ENCODE results near the gene NSA2.
"Not testable (repeated sequence)": the region's sequence is repeated elsewhere in the genome, so short reads cannot be mapped to it uniquely, and the experiment has no call there.

NSA2 gene

GRCh38 chr5:74766849-74767578 lies at the start of gene NSA2, which contains the start of gene GFM2:
NSA2 (plus strand) TSS chr5:74767249; CDS start chr5:74767361, 112 bp downstream.
GFM2 (minus strand) TSS chr5:74767117; CDS start chr5:74763742, 3,375 bp downstream.
- DNase-seq: peak; percentile 87 to 94 (median 93)

DNA sequence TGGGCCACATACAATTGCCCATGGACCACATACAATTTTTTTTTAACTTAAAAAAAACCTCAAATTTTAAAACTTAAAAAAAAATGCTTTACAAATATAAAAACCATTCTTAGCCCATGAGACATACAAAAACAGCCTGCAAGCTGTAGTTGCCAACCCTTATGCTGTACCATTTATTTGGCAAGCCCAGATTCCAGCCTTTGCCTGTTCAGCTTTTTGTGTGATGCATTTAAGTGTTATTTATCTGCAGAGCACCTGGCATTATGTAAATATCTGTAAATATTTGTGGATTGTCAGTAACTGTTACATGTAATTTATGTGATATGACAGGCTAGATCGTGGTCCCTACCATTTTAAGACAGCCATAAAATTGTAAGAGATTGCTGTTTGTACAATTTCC lies 49.5 kb upstream of the NSA2 start:
- peak in 2 of 3 experiments; percentile 13 to 76 for DNase-seq

DNA sequence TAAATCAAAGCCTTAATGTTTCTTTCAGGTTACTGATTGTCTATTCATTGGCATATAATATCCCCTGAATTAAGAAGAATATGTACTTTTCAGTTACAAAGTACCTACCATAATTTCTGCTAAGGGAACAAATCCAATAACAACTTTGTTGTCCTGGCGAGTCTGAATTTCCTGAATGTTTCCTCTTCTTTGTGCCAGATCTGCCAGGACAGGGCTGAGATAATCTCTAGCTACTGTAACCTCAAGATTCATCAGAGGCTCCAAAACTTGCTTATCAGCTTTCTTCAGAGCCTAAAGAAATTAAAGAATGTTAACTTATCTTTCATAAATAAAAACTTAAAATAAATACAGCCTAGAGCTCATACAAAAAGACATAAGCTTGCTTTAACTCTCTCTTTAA lies 44.8 kb upstream of the NSA2 start:
- DNase-seq: no peak

GRCh38 chr5:74725331-74725730 lies 41.7 kb upstream of the NSA2 start:
- DNase-seq: no peak

GRCh38 chr5:74736759-74737158 lies 30.3 kb upstream of the NSA2 start:
- DNase-seq: no peak

- DNase-seq: no peak
These were observed 28.6 kb upstream of the NSA2 start for GRCh38 chr5:74738406-74738805.

GRCh38 chr5:74748742-74749141 lies 18.3 kb upstream of the NSA2 start:
- DNase-seq: not testable (repeated sequence)

DNA sequence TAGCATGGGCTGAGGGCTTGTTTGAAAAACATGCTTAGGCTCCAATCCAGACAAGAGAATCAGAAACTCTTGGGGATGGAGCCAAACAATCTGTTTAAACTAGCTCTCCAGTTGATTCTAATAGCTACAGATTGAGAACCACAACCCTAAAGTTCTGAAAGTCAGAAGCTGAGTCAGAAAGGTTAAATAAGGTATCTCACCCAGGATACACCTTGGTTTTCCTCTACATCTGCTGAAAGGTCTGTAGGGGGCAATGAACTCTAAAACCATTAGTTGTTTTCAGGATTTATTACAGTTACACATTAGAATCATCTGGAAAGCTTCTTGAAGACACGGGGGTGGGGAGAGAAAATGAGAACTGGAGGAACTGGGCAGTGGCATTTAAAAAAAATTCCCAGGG lies 5.8 kb upstream of the NSA2 start:
- DNase-seq: no peak

DNA sequence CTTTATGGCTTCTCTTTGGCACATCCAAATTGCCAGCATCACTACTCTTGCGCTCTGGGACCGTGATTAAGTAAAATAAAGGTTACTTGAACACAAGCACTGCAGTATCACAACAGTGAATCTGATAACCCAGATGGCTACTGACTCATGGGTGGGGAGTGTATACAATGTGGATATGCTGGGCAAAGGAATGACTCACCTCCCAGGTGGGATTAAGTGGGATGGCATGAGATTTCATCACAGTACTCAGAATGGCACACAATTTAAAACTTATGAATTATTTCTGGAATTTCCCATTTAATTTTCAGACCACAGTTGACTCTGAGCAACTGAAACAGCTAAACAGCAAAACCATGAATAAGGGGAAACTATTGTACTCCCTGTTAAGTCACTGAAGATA lies 4.5 kb upstream of the NSA2 start:
- DNase-seq: no peak

DNA sequence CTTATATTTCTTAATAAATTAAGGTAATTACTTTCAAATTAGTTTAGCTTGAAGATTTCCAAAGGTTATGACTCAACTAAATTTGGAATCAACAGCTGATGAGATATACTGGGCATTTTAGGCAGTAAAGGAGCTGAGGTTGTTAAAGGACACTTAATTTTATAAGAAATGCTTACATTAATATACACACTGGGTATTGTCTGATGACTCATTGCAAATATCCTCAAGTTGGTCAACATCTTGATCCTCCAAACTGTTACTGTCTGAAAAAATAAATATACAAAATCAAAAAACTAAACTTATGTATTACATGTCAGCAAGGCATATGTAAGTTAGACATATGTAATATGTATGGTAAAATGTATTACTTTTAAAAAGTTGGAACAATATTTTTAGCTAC lies 3.5 kb upstream of the NSA2 start:
- no peak for DNase-seq

DNA sequence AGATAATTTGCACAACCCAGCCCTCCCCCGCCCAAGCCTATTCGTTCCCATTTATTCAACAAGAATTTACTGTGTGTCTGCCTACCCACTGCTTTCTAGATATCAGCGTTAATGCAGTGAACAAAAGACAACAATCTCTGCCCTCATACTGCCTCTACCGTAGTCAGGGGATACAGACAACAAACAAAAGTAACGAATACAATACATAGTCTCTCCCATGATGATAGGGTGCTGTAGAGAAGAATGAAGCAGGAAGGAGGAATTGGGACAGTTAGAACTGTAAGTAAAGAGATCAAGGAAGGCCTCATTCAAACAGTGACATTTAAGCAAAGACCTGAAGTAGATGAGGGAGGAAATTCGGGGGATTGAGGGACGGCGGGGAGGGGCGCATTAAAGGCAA lies 1.8 kb upstream of the NSA2 start:
- DNase-seq: peak in 1 of 3 experiments; percentile 60

DNA sequence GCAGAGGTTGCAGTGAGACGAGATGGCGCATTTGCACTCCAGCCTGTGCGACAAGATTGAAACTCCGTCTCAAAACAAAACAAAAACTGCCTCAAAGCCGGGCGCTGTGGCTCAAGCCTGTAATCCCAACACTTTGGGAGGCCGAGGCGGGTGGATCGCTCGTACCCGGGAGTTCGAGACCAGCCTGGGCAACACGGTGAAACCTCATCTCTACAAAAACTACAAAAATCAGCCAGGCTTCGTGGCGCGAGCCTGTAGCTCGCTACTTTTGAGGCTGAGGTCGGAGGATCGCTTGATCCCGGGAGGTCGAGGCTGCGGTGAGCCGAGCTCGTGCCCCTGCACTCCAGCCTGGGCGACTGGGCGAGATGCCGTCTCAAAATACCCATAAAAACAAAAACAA lies 1.1 kb upstream of the NSA2 start:
- no peak for DNase-seq

- no peak for DNase-seq
These were observed 616 bp upstream of the NSA2 start for GRCh38 chr5:74766418-74766848.

DNA sequence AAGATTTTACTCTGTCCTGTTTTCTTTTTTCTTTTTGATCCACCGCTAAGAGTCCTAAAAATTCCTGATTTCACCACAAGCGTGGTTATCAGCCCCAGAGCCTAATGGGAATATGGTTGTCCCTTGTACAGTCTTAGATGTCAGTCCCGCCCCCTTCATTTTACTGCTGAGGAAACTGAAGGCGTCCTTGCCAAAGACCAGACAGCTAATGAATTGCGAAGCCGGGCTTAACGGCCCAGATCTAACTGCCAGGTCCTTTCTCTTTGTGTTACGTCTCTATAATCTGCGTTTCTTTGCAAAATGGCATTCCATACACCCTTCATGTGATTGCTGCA lies 497 bp downstream of the NSA2 start:
- no peak for DNase-seq

DNA sequence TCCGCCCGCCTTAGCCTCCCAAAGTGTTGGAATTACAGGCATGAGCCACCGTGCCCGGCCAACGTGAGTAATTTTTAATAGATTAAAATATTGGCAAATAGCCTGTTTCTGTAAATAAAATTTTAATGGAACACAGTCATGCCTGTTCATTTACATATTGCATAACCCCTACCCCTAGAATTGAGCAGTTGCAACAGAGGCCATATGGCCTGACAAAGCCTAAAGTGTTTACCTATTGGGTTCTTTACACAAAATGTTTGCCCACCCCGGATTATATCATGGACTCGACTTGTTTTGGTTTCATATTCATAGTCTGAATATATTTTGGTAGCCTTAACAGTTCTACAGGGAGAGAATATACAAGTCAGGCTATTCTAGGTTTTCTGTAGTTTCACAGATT lies 5.3 kb downstream of the NSA2 start:
- DNase-seq: no peak

- DNase-seq: no peak
These were observed 11.6 kb downstream of the NSA2 start for GRCh38 chr5:74778609-74779008.

GRCh38 chr5:74786851-74787250 lies 19.8 kb downstream of the NSA2 start:
- no peak for DNase-seq

DNA sequence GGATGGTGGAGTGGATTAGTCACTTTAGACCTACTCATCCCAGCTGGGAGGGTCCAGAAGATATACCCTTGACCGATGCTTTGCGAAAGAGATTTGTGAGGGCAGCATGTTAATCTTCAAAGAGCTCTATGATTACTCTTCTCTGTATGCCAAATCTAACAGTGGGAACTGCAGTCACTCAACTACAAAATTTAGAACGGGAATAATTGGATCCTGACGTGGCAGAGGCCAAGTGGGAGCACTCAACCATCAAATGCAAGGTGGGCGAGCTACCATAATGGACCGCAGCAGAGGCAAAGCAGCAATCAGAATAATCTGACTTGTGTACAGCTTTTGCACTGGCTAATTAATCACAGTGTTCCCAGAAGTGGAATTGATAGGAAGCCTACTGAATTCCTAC lies 20.4 kb downstream of the NSA2 start:
- DNase-seq: no peak

DNA sequence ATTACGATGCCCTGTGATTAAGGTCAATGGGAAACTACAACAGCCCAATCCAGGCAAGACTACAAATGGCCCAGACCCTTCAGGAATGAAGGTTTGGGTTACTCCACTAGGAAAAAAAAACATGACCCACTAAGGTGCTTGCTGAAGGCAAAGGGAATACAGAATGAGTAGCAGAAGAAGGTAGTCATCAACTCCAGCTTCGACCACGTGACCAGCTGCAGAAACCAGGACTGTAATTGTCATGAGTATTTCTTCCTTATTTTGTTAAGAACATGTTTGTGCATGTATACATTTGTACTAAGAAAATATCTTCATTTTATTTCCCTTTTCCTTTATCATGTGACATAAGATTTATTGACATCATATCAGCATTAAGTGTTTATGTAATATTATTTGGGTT lies 24.6 kb downstream of the NSA2 start:
- DNase-seq: not testable (repeated sequence)

DNA sequence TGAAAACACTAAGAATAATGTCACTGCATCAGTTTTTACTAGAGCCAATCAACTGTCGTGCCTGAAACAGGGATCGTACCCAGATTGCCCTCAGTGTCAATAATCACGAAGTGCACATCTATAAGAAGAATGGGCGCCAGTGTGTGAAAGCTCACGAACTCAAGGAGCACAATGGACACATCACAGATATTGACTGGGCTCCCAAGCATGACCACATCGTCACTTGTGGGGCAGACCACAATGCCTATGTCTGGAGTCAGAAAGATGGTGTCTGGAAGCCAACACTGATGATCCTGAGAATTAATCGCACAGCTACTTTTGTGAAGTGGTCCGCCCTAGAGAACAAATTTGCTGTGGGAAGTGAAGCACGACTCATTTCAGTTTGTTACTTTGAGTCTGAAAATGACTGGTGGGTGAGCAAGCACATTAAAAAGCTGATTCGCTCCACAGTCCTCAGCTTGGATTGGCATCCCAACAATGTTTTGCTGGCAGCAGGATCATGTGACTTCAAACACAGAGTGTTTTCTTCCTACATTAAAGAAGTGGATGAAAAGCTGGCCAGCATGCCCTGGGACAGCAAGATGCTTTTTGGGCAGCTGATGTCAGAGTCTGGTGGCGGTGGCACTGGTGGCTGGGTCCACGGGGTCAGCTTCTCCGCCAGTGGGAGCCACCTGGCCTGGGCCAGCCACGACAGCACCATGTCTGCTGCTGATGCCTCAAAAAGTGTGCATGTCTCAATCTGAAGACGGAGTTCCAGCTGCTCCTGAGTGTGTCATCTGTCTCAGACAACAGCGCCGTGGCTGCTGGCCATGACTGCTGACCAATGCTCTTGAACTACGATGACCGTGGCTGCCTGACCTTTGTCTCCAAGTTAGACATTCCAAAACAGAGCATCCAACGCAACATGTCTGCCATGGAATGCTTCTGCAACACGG lies 32.2 kb downstream of the NSA2 start:
- DNase-seq: no peak

DNA sequence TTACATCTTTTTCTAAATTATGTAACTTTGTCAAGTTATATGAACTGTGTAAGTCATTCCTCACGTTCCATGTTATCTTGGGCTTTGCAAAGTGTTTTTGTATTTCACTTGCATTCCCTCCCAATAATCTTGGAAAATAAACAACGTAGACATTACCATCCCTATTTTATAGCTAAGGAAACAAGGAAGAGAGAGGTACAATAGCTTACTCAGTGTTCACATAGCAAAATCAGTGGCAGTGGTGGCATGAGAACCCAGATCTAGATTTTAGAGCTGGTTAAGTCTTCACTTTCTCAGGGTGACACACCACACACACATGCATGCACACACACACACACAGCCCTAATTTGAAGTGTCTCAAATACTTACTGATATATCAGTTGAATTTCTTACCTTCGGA lies 34.1 kb downstream of the NSA2 start:
- no peak for DNase-seq

GRCh38 chr5:74801941-74802340 lies 34.9 kb downstream of the NSA2 start:
- no peak for DNase-seq

DNA sequence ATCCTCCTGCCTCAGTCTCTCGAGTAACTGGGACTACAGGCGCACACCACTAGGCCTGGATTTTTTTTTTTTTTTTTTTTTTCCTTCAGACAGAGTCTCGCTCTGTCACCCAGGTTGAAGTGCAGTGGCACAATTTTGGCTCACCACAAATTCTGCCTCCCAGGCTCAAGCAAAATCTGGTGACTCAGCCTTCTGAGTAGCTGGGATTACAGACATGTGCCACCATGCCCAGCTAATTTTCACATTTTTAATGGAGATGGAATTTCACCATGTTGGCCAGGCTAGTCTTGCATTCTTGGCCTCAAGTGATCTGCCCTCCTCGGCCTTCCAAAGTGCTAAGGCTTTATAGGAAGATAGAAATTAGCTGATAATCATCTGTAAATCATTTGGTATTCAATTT lies 43.9 kb downstream of the NSA2 start:
- no peak for DNase-seq

GRCh38 chr5:74816875-74817274 lies 49.8 kb downstream of the NSA2 start:
- DNase-seq: no peak
